OCI-LY3 (cell line): ENCODE data around the gene RMDN3.

ENCODE experiments used
- H2AFZ ChIP-seq: fragments of 200-600, 300-600 bp; shearing (Covaris generic); 2 replicates; pipeline ENCODE4 v1.6.0; 2014; ENCODE audit warnings: antibody characterized with exemption, low read depth, low read length
- H3K27ac ChIP-seq: fragments of 200-600, 300-600 bp; sonication (generic); 2 replicates; pipeline ENCODE4 v1.5.1; 2014; ENCODE audit warnings: mild to moderate bottlenecking, low read length, moderate library complexity, mixed read lengths
- H3K27me3 ChIP-seq: fragments of 200-600, 300-600 bp; sonication (generic); 2 replicates; pipeline ENCODE4 v1.6.1; 2014; ENCODE audit warnings: low read depth, low read length, mixed read lengths
- H3K36me3 ChIP-seq: fragments of 200-600, 300-600 bp; sonication (generic); replicated peaks from 2 replicates; pipeline ENCODE3; 2014; ENCODE audit warnings: low read depth, low read length, mixed read lengths
- H3K4me1 ChIP-seq: fragments of 300-600, 200-600 bp; sonication (generic); 2 replicates; pipeline ENCODE4 v1.6.1; 2014; ENCODE audit warnings: low read length, mixed read lengths
- H3K4me2 ChIP-seq: fragments of 200-600, 300-600 bp; sonication (generic); 2 replicates; pipeline ENCODE4 v1.6.1; 2014; ENCODE audit warnings: low read length, mixed read lengths
- H3K4me3 ChIP-seq: fragments of 300-600, 200-600 bp; sonication (generic); 2 replicates; pipeline ENCODE4 v1.5.1; 2014; ENCODE audit warnings: antibody characterized with exemption, mild to moderate bottlenecking, low read length, moderate library complexity
- H3K79me2 ChIP-seq: fragments of 300-600, 200-600 bp; shearing (Covaris generic); 2 replicates; pipeline ENCODE4 v1.6.1; 2014; ENCODE audit warnings: mild to moderate bottlenecking, low read length, mixed read lengths
- H3K9ac ChIP-seq: fragments of 300-600, 200-600 bp; shearing (Covaris generic); 2 replicates; pipeline ENCODE4 v1.6.0; 2014; ENCODE audit warnings: mild to moderate bottlenecking, low read length, moderate library complexity
- H3K9me3 ChIP-seq: fragments of 200-600, 300-600 bp; shearing (Covaris generic); 2 replicates; pipeline ENCODE4 v1.6.1; 2014; ENCODE audit warnings: low read length, mixed read lengths; ENCODE audit not compliant: insufficient read depth
- H4K20me1 ChIP-seq: fragments of 200-600, 300-600 bp; sonication (generic); 2 replicates; pipeline ENCODE4 v1.6.1; 2016; ENCODE audit warnings: low read length, mixed read lengths; ENCODE audit not compliant: insufficient read depth
- EZH2phosphoT487 ChIP-seq: fragments of 200-600 bp; shearing (Covaris generic); IDR thresholded peaks from 2 replicates; pipeline ENCODE4 v1.6.1; 2018; ENCODE audit warnings: antibody characterized with exemption, mixed run types, low read depth
- TF ChIP-seq, protein P1 (sequence below): fragments of 200-600, 300-600 bp; sonication (generic); IDR thresholded peaks from 2 replicates; pipeline ENCODE4 v1.5.1; 2014; ENCODE audit warnings: antibody characterized with exemption, low read length, low read depth

Gene RMDN3

DNA sequence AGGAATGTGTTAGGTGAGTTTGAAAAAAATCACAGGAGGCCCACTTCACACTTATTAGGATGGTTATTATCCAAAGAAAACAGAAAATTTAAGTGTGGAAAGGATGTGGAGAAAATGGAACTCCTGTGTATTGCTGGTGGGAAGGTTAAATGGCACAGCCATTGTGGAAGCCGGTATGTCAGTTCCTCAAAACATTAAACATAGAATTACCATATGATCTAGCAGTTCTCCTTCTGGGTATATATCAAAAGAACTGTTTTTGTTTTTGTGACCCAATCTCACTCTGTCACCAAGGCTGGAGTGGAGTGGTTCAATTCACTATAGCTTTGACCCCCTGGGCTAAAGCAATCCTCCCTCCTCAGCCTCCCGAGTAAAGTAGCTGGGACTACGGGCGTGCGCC lies 41.5 kb upstream of the RMDN3 start:
- H3K27ac ChIP-seq: no peak overlapping the region
- H3K4me1 ChIP-seq: no peaks in the 10 kb centered on the region
- H3K79me2 ChIP-seq: no peaks in the 10 kb centered on the region
- no peak overlapping the region for H2AFZ ChIP-seq
- H3K9me3 ChIP-seq: no peaks in the 10 kb centered on the region
- no peak overlapping the region for H3K4me2 ChIP-seq
- no peak for TF ChIP-seq EZH2phosphoT487
- TF ChIP-seq, protein P1, sequence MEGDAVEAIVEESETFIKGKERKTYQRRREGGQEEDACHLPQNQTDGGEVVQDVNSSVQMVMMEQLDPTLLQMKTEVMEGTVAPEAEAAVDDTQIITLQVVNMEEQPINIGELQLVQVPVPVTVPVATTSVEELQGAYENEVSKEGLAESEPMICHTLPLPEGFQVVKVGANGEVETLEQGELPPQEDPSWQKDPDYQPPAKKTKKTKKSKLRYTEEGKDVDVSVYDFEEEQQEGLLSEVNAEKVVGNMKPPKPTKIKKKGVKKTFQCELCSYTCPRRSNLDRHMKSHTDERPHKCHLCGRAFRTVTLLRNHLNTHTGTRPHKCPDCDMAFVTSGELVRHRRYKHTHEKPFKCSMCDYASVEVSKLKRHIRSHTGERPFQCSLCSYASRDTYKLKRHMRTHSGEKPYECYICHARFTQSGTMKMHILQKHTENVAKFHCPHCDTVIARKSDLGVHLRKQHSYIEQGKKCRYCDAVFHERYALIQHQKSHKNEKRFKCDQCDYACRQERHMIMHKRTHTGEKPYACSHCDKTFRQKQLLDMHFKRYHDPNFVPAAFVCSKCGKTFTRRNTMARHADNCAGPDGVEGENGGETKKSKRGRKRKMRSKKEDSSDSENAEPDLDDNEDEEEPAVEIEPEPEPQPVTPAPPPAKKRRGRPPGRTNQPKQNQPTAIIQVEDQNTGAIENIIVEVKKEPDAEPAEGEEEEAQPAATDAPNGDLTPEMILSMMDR: no peak
- H3K9ac ChIP-seq: no peak overlapping the region
- no peaks in the 10 kb centered on the region for H3K36me3 ChIP-seq
- H3K27me3 ChIP-seq: no peaks in the 10 kb centered on the region
- H4K20me1 ChIP-seq: no peaks in the 10 kb centered on the region
- H3K4me3 ChIP-seq: no peak overlapping the region

DNA sequence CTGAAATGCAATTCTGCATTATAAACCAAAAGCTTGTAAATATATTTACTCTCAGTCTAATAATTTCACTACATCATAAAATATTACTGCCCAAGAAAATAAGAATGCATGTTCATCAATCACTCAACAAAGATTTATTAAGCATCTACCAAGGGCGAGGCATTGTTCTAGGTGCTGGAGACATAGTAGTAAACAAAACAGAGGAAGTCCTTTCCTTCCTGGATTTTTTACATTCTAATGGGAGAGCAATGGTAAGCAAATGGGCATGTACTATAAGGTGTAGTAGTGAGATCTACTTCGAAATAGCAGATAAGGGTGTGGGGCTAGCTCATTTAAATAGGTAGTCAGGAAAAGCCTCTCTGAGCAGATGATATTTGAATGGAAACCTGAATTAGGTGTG lies 41.0 kb upstream of the RMDN3 start:
- no peaks in the 10 kb centered on the region for H3K4me1 ChIP-seq
- H4K20me1 ChIP-seq: no peaks in the 10 kb centered on the region
- no peak overlapping the region for H2AFZ ChIP-seq
- no peak overlapping the region for H3K27ac ChIP-seq
- H3K4me3 ChIP-seq: no peak overlapping the region
- no peak for TF ChIP-seq EZH2phosphoT487
- TF ChIP-seq, protein P1: no peak
- H3K79me2 ChIP-seq: no peaks in the 10 kb centered on the region
- no peaks in the 10 kb centered on the region for H3K27me3 ChIP-seq
- H3K9me3 ChIP-seq: no peaks in the 10 kb centered on the region
- H3K4me2 ChIP-seq: no peak overlapping the region
- H3K36me3 ChIP-seq: no peaks in the 10 kb centered on the region
- no peak overlapping the region for H3K9ac ChIP-seq

DNA sequence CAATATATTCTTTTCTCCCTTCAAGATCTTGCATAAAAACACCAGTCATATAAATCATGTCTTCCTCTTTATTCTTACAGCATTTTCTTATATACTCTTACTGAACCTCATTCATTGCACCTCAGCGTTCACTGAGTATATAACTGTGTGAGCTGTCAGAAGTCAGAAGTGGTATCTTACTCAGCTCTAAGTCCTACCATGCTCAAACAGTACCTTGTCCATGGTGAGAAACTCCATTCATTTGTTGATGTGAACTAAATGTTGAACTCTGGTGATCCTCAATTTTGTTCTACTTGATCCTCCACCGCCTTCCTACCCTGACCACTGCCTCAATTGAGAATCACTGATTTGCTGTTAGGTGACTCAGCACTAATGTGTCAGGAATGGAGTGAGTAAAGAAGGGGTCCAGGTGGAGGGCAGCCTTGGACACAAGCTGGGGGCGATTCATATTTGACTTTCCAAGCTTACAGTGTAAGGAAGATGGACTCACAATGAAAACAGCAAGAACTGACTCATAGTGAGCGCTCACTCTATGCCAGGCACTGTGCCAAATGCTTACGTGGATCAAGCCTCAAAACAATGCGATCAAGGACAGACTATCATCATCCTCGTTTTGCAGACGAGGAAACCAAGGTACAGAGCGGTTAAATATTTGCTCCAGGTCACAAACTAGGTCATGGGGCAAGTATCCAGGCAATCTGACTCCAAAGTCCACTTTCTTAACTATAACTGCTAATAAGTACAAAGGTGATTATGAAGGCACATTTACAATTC lies 38.3 kb upstream of the RMDN3 start:
- Histone ChIP-seq H3K4me3 (no peak overlapping the region), H3K4me2 (no peak overlapping the region), H3K27me3 (no peaks in the 10 kb centered on the region), H3K9me3 (no peaks in the 10 kb centered on the region), H3K36me3 (no peaks in the 10 kb centered on the region), H4K20me1 (no peaks in the 10 kb centered on the region), H3K9ac (no peak overlapping the region), H3K79me2 (no peaks in the 10 kb centered on the region), H2AFZ (no peak overlapping the region), H3K4me1 (no peaks in the 10 kb centered on the region), H3K27ac (no peak overlapping the region)
- TF ChIP-seq, protein P1: no peak
- no peak for TF ChIP-seq EZH2phosphoT487

DNA sequence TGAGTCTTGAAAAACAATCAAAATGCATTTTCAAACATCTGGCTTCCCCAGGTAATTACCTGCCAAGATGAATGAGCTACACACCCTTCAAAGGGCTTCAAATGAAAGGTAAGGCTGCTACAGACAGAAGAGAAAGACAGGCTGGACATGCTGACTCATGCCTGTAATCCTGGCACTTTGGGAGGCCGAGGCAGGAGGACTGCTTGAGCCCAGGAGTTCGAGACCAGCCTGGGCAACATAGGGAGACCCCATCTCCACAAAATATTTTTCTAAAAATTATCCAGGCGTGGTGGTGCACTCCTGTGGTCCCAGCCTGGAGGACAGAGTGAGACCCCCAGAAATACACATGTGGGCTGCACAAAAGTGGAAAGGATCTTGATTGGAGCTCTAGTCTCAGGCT lies 37.3 kb upstream of the RMDN3 start:
- Histone ChIP-seq H3K79me2 (no peaks in the 10 kb centered on the region), H3K9me3 (no peaks in the 10 kb centered on the region), H3K4me1 (no peaks in the 10 kb centered on the region), H3K36me3 (no peaks in the 10 kb centered on the region), H3K27ac (no peak overlapping the region), H4K20me1 (no peaks in the 10 kb centered on the region), H3K27me3 (no peaks in the 10 kb centered on the region), H2AFZ (no peak overlapping the region), H3K9ac (no peak overlapping the region), H3K4me3 (no peak overlapping the region), H3K4me2 (no peak overlapping the region)
- TF ChIP-seq, protein P1: no peak
- no peak for TF ChIP-seq EZH2phosphoT487
